Ovary (tissue), 1 donor: ENCODE measurements around the gene TBC1D26.
"Not testable (repeated sequence)": the region's sequence is repeated elsewhere in the genome, so short reads cannot be mapped to it uniquely, and the experiment has no call there.

Source experiments
- EP300 ChIP-seq: sonication (generic); formaldehyde crosslinking; IDR thresholded peaks from one replicate; pipeline ENCODE4 v1.6.1; 2017; ENCODE audit warnings: antibody characterized with exemption
- POLR2A ChIP-seq: fragments of 450-650 bp; IDR thresholded peaks from one replicate; pipeline ENCODE4 v1.6.1; 2017; ENCODE audit warnings: antibody characterized with exemption, mild to moderate bottlenecking, moderate library complexity

DNA sequence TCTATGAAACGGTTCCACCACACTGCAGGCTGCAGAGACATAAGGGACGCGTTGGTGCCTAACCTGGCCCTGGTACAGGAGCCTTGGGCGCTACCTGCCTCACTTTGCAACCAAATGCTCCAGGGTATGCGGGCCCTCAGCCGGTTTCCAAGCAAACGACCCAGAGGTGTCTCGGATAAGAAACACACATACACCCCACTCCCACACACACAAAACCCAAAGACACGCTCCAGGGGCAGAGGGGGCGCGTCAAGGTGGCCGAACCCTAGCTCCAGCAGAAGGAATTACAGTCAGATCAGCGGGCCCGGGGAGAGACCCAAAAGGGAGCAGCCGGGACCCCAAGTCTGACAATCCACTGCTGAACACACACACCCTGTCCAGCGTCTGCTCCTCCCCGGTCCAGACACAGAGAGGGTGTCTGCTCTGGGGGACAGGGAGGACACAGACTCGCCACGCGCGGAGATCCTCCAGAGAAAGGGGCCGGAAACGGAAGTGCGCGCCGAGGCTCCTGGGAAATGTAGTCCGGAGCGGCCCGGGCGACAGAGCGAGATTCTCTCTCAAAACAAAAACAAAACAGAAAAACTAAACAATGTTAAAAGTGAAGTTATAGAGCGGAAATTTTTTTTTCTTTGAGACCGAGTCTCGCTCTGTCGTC, 48.1 kb upstream of the TBC1D26 start, which contains the start of gene TRIM16:
- peak; percentile 12 for TF ChIP-seq POLR2A
- not testable (repeated sequence) for TF ChIP-seq EP300
